WTC11 (cell line): ENCODE measurements around the gene TAS2R42. TPM values are rescaled to one million over a fixed set of nuclear protein-coding genes. Genes with fewer than 3 reads are reported as not detected.

ENCODE experiments used
- ATF3 ChIP-seq: sonication (generic); formaldehyde crosslinking; conservative IDR thresholded peaks from 2 replicates; pipeline ENCODE4 v1.8.1; 2022; ENCODE audit warnings: mild to moderate bottlenecking, missing genetic modification reagents
- ELF4 ChIP-seq: sonication (generic); formaldehyde crosslinking; IDR thresholded peaks from 2 replicates; pipeline ENCODE4 v1.8.1; 2022; ENCODE audit warnings: low read depth, mild to moderate bottlenecking, moderate library complexity, missing genetic modification reagents
- ERG ChIP-seq: fragments of 250-450 bp; sonication (Bioruptor Pico); IDR thresholded peaks from 2 replicates; pipeline ENCODE4 v1.8.0; 2021; ENCODE audit warnings: mild to moderate bottlenecking
- ETV6 ChIP-seq: sonication (generic); formaldehyde crosslinking; IDR thresholded peaks from 2 replicates; pipeline ENCODE4 v1.8.1; 2022; ENCODE audit warnings: mild to moderate bottlenecking, missing genetic modification reagents
- FOXJ3 ChIP-seq: sonication (generic); formaldehyde crosslinking; IDR thresholded peaks from 2 replicates; pipeline ENCODE4 v1.9.0; 2021; ENCODE audit warnings: missing genetic modification reagents, mild to moderate bottlenecking, borderline replicate concordance
- GRHL2 ChIP-seq: fragments of 250-450 bp; sonication (Bioruptor Pico); IDR thresholded peaks from 2 replicates; pipeline ENCODE4 v1.8.0; 2022; ENCODE audit warnings: mild to moderate bottlenecking, moderate library complexity; ENCODE audit not compliant: insufficient replicate concordance, severe bottlenecking
- IRF2 ChIP-seq: sonication (generic); formaldehyde crosslinking; IDR thresholded peaks from 2 replicates; pipeline ENCODE4 v1.8.0; 2022; ENCODE audit warnings: low read depth, missing genetic modification reagents, borderline replicate concordance
- MYBL2 ChIP-seq: sonication (generic); formaldehyde crosslinking; IDR thresholded peaks from 2 replicates; pipeline ENCODE4 v1.8.1; 2023; ENCODE audit warnings: mild to moderate bottlenecking, moderate library complexity, missing genetic modification reagents
- NFATC4 ChIP-seq: fragments of 250-450 bp; sonication (Bioruptor Pico); IDR thresholded peaks from 2 replicates; pipeline ENCODE4 v1.9.0; 2021; ENCODE audit warnings: mild to moderate bottlenecking
- TCF7 ChIP-seq: sonication (generic); formaldehyde crosslinking; IDR thresholded peaks from 2 replicates; pipeline ENCODE4 v1.8.0; 2022; ENCODE audit warnings: mild to moderate bottlenecking, low read depth, missing genetic modification reagents, moderate library complexity
- TEAD4 ChIP-seq: sonication (generic); formaldehyde crosslinking; IDR thresholded peaks from 2 replicates; pipeline ENCODE4 v1.8.0; 2022; ENCODE audit warnings: mild to moderate bottlenecking, missing genetic modification reagents
- TP53 ChIP-seq: sonication (generic); formaldehyde crosslinking; IDR thresholded peaks from 2 replicates; pipeline ENCODE4 v1.8.1; 2023; ENCODE audit warnings: mild to moderate bottlenecking, missing genetic modification reagents
- USF2 ChIP-seq: sonication (generic); formaldehyde crosslinking; IDR thresholded peaks from 2 replicates; pipeline ENCODE4 v1.8.1; 2023; ENCODE audit warnings: mild to moderate bottlenecking, missing genetic modification reagents, moderate library complexity
- ZNF219 ChIP-seq: sonication (generic); formaldehyde crosslinking; IDR thresholded peaks from 2 replicates; pipeline ENCODE4 v1.8.0; 2023; ENCODE audit warnings: missing genetic modification reagents, mild to moderate bottlenecking, borderline replicate concordance
- ZNF232 ChIP-seq: sonication (generic); formaldehyde crosslinking; IDR thresholded peaks from 2 replicates; pipeline ENCODE4 v1.8.0; 2022; ENCODE audit warnings: mild to moderate bottlenecking, missing genetic modification reagents
- ZNF396 ChIP-seq: fragments of 250-450 bp; sonication (Bioruptor Pico); IDR thresholded peaks from 2 replicates; pipeline ENCODE4 v1.8.0; 2021; ENCODE audit warnings: mild to moderate bottlenecking, moderate library complexity, borderline replicate concordance
- ZNF416 ChIP-seq: fragments of 250-450 bp; sonication (Bioruptor Pico); IDR thresholded peaks from 2 replicates; pipeline ENCODE4 v1.9.0; 2021; ENCODE audit warnings: mild to moderate bottlenecking, inconsistent platforms
- ZNF423 ChIP-seq: fragments of 250-450 bp; sonication (Bioruptor Pico); IDR thresholded peaks from 2 replicates; pipeline ENCODE4 v2.1.2; 2022; ENCODE audit warnings: mild to moderate bottlenecking, moderate library complexity
- total RNA-seq: library from RNA; stranded (reverse); gene quantifications from 3 replicates; pipeline ENCODE4 v1.2.3, GENCODE V29; 2021
- TF ChIP-seq, protein P1 (sequence below): sonication (generic); formaldehyde crosslinking; conservative IDR thresholded peaks from 2 replicates; pipeline ENCODE4 v1.8.1; 2023; ENCODE audit warnings: mild to moderate bottlenecking, low read depth, missing genetic modification reagents, moderate library complexity
- TF ChIP-seq, protein P2 (sequence below): sonication (generic); formaldehyde crosslinking; IDR thresholded peaks from 2 replicates; pipeline ENCODE4 v1.8.1; 2022; ENCODE audit warnings: mild to moderate bottlenecking, moderate library complexity, missing genetic modification reagents
- TF ChIP-seq, protein P3 (sequence below): fragments of 250-450 bp; sonication (Bioruptor Pico); IDR thresholded peaks from 2 replicates; pipeline ENCODE4 v1.9.0; 2021; ENCODE audit warnings: mild to moderate bottlenecking
- TF ChIP-seq, protein P4 (sequence below): fragments of 250-450 bp; sonication (Bioruptor Pico); IDR thresholded peaks from 2 replicates; pipeline ENCODE4 v1.9.0; 2021; ENCODE audit warnings: mild to moderate bottlenecking, borderline replicate concordance
- TF ChIP-seq, protein P5 (sequence below): sonication (generic); formaldehyde crosslinking; IDR thresholded peaks from 2 replicates; pipeline ENCODE4 v1.8.0; 2022; ENCODE audit warnings: mild to moderate bottlenecking, missing genetic modification reagents

TAS2R42 gene
- total RNA-seq, 1 experiment from 2014 or later = not detected

DNA sequence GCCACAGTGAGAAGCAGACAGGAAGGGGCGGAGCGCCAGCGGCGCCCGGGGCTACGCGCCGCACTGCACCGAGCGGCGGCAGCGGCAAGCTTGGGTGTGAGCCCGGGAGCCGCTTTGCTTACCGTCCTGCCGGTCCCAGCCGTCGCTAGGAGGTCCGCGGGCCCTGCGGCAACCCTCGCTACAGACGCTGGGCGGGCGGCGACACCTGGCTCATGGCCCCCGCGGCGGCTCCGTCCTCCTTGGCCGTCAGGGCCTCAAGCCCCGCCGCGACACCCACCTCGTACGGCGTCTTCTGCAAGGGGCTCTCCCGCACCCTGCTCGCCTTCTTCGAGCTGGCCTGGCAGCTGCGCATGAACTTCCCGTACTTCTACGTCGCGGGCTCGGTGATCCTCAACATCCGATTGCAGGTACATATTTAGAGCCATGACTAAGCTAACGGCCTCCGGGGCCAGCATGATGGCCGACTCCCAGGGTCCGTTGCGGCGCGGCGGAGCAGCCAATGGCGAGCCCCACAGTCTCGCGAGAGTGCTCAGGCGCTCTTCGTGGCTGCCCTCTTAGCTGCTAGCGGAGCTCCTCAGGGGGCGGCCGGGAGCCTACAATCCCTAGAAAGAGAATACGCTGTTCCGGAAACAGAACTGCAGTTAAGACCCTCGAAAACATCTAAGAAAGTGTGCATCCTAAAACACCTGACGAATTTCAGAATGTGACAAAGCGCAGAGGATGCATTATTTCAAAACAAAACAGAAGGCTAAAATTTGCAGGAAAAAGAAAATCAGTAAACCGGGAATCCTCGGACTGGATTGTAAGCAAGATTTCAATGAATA lies 15.4 kb downstream of the TAS2R42 start, which contains the start of gene SMIM10L1 (continued):
- TF ChIP-seq NFATC4 (CRISPR knock-in tag) (no peak), ZNF396 (no peak), ERG (CRISPR knock-in tag) (no peak), TEAD4 (CRISPR knock-in tag) (no peak), MYBL2 (CRISPR knock-in tag) (peak; percentile 81; the same call in 1 of the 2 replicates), ATF3 (CRISPR knock-in tag) (no peak), USF2 (CRISPR knock-in tag) (no peak), ZNF416 (CRISPR knock-in tag) (no peak), FOXJ3 (CRISPR knock-in tag) (no peak), ETV6 (CRISPR knock-in tag) (peak; percentile 18; the same call in 1 of the 2 replicates), ELF4 (CRISPR knock-in tag) (no peak), IRF2 (CRISPR knock-in tag) (no peak), TCF7 (CRISPR knock-in tag) (no peak), ZNF232 (CRISPR knock-in tag) (peak; percentile 86; the same call in 1 of the 2 replicates), ZNF219 (CRISPR knock-in tag) (no peak), TP53 (CRISPR knock-in tag) (peak; percentile 82; the same call in 1 of the 2 replicates), GRHL2 (CRISPR knock-in tag) (no peak), ZNF423 (no peak)
- TF ChIP-seq, protein P1, sequence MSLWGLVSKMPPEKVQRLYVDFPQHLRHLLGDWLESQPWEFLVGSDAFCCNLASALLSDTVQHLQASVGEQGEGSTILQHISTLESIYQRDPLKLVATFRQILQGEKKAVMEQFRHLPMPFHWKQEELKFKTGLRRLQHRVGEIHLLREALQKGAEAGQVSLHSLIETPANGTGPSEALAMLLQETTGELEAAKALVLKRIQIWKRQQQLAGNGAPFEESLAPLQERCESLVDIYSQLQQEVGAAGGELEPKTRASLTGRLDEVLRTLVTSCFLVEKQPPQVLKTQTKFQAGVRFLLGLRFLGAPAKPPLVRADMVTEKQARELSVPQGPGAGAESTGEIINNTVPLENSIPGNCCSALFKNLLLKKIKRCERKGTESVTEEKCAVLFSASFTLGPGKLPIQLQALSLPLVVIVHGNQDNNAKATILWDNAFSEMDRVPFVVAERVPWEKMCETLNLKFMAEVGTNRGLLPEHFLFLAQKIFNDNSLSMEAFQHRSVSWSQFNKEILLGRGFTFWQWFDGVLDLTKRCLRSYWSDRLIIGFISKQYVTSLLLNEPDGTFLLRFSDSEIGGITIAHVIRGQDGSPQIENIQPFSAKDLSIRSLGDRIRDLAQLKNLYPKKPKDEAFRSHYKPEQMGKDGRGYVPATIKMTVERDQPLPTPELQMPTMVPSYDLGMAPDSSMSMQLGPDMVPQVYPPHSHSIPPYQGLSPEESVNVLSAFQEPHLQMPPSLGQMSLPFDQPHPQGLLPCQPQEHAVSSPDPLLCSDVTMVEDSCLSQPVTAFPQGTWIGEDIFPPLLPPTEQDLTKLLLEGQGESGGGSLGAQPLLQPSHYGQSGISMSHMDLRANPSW (CRISPR knock-in tag) = no peak
- TF ChIP-seq, protein P2, sequence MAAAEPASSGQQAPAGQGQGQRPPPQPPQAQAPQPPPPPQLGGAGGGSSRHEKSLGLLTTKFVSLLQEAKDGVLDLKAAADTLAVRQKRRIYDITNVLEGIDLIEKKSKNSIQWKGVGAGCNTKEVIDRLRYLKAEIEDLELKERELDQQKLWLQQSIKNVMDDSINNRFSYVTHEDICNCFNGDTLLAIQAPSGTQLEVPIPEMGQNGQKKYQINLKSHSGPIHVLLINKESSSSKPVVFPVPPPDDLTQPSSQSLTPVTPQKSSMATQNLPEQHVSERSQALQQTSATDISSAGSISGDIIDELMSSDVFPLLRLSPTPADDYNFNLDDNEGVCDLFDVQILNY (CRISPR knock-in tag) = no peak
- TF ChIP-seq, protein P3, sequence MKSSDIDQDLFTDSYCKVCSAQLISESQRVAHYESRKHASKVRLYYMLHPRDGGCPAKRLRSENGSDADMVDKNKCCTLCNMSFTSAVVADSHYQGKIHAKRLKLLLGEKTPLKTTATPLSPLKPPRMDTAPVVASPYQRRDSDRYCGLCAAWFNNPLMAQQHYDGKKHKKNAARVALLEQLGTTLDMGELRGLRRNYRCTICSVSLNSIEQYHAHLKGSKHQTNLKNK (CRISPR knock-in tag) = no peak
- TF ChIP-seq, protein P4, sequence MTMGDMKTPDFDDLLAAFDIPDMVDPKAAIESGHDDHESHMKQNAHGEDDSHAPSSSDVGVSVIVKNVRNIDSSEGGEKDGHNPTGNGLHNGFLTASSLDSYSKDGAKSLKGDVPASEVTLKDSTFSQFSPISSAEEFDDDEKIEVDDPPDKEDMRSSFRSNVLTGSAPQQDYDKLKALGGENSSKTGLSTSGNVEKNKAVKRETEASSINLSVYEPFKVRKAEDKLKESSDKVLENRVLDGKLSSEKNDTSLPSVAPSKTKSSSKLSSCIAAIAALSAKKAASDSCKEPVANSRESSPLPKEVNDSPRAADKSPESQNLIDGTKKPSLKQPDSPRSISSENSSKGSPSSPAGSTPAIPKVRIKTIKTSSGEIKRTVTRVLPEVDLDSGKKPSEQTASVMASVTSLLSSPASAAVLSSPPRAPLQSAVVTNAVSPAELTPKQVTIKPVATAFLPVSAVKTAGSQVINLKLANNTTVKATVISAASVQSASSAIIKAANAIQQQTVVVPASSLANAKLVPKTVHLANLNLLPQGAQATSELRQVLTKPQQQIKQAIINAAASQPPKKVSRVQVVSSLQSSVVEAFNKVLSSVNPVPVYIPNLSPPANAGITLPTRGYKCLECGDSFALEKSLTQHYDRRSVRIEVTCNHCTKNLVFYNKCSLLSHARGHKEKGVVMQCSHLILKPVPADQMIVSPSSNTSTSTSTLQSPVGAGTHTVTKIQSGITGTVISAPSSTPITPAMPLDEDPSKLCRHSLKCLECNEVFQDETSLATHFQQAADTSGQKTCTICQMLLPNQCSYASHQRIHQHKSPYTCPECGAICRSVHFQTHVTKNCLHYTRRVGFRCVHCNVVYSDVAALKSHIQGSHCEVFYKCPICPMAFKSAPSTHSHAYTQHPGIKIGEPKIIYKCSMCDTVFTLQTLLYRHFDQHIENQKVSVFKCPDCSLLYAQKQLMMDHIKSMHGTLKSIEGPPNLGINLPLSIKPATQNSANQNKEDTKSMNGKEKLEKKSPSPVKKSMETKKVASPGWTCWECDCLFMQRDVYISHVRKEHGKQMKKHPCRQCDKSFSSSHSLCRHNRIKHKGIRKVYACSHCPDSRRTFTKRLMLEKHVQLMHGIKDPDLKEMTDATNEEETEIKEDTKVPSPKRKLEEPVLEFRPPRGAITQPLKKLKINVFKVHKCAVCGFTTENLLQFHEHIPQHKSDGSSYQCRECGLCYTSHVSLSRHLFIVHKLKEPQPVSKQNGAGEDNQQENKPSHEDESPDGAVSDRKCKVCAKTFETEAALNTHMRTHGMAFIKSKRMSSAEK (CRISPR knock-in tag) = no peak
- TF ChIP-seq, protein P5, sequence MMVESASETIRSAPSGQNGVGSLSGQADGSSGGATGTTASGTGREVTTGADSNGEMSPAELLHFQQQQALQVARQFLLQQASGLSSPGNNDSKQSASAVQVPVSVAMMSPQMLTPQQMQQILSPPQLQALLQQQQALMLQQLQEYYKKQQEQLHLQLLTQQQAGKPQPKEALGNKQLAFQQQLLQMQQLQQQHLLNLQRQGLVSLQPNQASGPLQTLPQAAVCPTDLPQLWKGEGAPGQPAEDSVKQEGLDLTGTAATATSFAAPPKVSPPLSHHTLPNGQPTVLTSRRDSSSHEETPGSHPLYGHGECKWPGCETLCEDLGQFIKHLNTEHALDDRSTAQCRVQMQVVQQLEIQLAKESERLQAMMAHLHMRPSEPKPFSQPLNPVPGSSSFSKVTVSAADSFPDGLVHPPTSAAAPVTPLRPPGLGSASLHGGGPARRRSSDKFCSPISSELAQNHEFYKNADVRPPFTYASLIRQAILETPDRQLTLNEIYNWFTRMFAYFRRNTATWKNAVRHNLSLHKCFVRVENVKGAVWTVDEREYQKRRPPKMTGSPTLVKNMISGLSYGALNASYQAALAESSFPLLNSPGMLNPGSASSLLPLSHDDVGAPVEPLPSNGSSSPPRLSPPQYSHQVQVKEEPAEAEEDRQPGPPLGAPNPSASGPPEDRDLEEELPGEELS (CRISPR knock-in tag) = peak; percentile 16; the same call in 1 of the 2 replicates
